Breast epithelium (tissue), 3 donors: ENCODE results near the gene C10orf120.

ENCODE experiments used
- POLR2A ChIP-seq: fragments of 450-650 bp; IDR thresholded peaks from one replicate; pipeline ENCODE4 v1.6.1; 2016; ENCODE audit warnings: antibody characterized with exemption, mild to moderate bottlenecking, moderate library complexity
- POLR2AphosphoS5 ChIP-seq, 3 donors: sonication (generic); formaldehyde crosslinking; IDR thresholded peaks; one replicate each; pipeline ENCODE4 v1.6.1; 2017; ENCODE audit warnings: antibody characterized with exemption in 3 of 3
- TF ChIP-seq, protein P1 (sequence below), 3 donors: fragments of 450-650 bp; IDR thresholded peaks; one replicate each; pipeline ENCODE4 v1.5.1; 2016 to 2017; ENCODE audit warnings: antibody characterized with exemption in 3 of 3, mild to moderate bottlenecking in 3 of 3, moderate library complexity in 3 of 3

DNA sequence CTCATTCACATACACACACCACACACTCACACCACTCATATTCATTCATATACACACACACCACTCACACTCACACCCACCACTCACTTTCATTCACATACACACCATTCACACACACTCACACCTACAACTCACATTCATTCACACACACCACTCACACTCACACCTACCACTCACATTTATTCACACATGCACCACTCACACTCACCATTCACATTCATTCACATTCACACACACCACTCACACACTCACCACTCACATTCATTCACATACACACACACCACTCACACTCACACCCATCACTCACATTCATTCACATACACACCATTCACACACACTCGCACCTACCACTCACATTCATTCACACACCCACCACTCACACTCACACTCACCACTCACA is 25.4 kb upstream of the C10orf120 start:
- TF ChIP-seq, protein P1, sequence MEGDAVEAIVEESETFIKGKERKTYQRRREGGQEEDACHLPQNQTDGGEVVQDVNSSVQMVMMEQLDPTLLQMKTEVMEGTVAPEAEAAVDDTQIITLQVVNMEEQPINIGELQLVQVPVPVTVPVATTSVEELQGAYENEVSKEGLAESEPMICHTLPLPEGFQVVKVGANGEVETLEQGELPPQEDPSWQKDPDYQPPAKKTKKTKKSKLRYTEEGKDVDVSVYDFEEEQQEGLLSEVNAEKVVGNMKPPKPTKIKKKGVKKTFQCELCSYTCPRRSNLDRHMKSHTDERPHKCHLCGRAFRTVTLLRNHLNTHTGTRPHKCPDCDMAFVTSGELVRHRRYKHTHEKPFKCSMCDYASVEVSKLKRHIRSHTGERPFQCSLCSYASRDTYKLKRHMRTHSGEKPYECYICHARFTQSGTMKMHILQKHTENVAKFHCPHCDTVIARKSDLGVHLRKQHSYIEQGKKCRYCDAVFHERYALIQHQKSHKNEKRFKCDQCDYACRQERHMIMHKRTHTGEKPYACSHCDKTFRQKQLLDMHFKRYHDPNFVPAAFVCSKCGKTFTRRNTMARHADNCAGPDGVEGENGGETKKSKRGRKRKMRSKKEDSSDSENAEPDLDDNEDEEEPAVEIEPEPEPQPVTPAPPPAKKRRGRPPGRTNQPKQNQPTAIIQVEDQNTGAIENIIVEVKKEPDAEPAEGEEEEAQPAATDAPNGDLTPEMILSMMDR (IDR thresholded peaks at IDR 0.05): no peak
- TF ChIP-seq POLR2A: no peak
- no peak for TF ChIP-seq POLR2AphosphoS5 (IDR thresholded peaks at IDR 0.05)
